Stimulated activated CD8-positive, alpha-beta memory T cell treated with anti-CD3 and anti-CD28 coated beads, Interleukin-7, amount 100 ng/mL, for 1 hour (primary cell): Measurements from ENCODE around the gene PROB1.
"Not testable (repeated sequence)": the region's sequence is repeated elsewhere in the genome, so short reads cannot be mapped to it uniquely, and the experiment has no call there.

Source experiments
- DNase-seq, 2 donors: peaks; one replicate each; pipeline ENCODE4 v3.0.0-alpha.2; 2020; ENCODE audit warnings: low read depth in 2 of 2

The PROB1 gene

DNA sequence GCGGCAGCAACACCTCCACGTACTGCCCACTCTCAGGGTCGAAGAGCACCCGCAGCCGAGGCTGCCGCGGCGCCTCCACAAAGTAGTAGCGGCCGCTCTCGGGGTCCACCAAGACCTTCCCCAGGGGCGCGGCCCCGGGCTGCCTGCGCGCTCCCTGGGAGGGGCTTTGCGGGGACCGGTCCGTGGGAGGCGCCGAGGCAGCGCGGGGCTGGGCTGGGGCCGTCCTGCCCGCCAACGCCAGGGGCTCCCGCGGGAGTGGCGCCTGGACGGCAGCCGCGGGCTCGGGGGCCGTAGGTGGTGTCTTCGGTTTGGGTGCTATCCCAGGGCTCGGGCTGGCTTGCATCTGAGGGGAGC, 2.6 kb downstream of the PROB1 start:
- DNase-seq = no peak

DNA sequence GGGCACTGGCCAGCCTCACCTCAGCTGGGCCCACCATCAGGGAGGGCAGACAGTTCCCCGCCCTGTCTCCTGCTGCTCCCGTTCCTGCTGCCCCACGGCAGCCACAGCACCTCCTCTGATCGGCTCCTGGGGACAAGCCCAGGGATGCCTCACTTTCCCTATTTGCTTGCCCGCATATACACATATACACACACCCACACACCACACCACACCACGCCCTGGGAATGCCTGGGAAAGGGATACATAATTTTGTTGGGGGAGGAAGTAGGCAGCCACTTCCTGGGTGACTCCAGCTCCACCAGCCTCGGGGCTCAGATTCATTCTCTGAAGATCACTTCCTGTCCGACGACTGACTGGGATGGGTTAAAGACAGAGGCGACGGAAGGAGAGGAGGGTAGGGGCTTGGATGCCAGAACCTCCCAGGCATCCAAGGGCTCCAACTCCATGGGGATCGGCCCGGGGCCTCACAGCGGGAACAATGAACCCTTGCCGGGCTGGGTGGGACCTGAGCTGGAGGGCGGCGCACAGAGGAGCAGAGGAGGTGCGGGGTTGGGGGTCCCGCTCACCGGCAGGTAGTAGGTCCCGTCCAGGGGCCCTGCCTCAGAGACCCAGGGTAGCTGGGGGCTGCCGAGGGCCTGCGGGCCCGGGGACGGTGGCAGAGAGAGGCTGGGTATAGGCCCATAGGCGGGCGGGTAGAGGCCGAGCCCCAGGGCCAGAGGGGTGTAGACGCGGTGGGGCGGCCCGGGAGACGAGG, 3.2 kb downstream of the PROB1 start:
- no peak for DNase-seq

DNA sequence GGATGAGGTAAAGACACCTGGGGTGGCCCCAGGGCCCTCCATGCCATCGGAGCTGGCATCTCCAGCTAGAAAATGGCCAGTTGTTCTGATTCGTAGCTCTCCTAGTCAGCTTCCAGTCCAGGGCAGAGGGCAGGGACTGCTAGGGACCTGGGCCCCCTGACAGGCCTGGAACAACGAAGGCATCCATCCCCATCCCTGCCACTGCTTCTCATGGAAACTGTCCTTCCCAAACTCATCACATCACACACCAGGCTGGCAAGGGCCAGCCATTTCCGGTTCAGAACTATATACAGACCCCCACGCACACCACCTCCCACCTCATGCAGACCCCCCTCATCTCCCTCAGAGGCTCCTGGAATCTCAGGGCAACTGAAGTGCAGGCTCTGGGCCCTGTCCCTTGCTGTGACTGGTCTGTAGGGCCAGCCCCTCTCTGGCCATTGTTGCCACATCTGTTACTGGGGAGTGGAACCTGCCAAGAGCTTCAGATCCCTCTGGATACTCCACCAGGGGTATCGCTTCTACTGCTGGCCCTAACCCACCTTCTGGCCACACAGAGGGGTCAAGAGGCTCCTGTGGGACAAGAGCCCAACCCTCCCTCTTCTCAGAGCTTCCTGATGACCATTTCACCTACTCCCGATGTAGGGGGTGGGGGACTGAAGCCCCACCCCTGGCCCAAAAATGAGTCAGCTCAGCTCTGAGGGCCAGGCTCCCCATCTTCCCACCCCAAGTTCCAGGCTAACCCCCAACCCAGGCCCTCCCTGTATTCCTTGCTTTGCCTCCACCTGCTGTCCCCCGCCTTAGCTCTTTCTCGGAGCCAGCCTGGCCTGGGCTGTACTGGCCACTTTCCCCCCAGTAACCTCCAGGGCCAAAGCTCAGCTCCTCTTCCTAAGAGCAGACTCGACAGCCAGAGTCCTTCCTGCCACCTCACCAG, 4.0 kb downstream of the PROB1 start:
- no peak for DNase-seq

DNA sequence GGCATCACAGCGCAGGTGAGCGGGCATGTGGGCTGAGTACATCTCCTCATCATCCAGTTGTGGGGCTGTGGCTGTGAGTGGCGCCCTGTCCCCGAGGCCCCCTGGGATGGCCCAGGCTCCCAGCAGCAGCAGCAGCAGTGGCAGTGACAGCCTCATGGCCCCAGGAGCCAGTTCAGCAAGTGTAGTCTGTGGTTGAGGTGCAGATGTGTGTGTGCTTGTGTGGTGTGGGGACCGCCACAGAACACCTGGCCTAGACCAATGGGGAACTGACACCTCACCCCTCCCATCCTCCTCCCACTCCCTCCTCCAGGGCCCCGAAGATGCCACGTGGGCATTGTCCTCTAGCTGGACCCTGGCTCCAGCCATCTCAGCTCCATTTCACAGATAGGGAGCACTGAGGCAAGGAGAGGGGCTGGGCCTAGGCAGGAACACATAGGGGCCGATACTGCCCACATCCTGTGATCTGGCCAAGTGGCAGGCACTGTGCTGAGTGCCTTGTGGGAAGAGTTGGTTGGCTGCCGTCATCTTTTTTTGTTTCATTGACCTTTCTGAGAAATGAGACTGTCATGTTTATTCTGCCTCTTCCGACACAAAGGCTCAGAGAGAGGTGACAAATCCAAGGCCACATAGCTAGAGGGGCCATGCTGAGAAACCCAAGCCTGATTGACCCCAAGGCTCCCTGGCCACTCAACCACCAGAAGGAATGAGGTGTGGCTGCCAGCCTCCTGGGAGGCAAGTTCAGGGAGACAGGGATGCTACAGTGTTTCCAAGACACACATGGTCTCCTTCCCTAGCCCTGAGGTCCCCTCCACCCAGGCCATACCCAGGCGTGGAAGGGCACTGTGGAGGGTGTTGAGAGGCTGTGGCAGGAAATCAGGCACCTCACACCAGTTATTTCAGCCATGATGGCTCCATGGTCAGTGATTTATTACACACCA, 4.9 kb downstream of the PROB1 start, which contains the start of gene MZB1:
MZB1 (minus strand) TSS at position 213 of the 938 bp plus-strand sequence; CDS start at position 156, 57 bp downstream.
- DNase-seq = peak in 1 of 2 donors; percentile 24

DNA sequence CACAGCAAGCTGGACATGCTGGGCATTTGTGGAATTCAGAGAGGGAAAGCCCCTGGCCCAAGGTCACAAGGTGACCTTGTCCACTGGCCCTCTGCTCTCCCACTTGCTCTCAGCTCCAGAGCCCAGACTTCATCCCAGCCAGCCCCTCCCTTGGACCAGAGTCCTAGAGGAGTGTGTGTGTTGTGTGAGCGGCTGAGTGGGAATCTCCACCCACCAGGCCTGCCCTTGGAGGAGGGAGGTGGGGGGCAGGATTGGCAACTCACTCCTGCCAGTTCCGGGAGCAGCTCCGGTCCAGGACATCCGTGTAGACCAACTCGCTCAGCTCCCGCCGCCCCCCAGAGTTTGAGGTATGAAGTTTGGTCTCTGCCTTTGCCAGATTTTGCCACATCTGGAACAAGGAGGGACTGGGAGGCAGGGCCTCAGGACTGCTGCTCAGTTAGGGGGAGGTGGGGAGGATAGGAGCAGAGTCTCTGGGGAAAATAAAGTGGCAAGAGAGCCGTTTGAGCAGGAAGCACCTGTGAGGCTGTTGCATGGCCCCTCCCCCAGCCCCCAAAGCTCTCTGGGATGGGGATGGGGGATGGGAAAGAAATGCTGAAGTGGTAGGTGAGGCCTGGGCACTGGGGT, 6.6 kb downstream of the PROB1 start:
- no peak for DNase-seq

DNA sequence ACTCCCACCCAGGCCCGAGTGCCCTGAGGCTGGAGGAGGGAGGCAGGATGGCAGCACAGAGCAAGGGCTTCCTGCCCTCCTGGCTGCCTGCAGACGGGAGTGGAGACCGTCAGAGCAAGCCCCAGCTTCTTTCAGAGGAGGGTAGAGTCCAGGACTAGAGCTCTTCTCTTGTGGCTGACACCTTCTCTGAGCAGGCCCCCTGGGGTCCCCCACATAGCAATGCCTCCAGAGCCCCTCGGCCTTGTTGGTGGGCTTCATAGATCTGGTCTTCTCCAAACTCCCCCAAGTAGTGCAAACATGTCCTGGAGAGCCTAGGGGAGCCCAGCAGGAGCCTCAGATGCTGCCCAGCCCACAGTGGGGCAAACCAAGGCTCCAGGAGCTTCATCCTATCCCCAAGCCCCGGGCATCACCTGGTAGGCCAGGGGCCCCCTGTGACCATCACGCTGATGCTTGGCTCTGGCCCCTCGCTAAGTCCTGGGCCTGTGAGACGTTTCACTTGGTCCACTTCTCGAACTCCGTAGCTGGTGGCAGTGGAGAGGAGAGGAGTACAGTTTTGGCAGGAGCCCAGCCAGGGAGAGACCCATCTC, 7.2 kb downstream of the PROB1 start:
- no peak for DNase-seq

DNA sequence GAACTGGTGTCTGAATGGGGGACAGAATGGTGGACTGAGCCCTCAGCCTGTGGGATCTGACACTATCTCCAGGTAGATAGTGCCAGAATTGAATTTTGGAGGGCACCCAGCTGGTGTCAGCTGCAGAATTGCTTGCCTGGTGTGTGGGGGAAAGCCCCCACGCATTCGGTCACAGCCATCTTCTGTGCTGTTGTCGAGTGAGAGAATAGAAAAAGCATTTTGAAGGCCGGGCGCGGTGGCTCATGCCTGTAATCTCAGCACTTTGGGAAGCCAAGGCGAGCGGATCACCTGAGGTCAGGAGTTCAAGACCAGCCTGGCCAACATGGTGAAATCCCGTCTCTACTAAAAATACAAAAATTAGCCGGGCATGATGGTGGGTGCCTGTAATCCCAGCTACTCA, 7.9 kb downstream of the PROB1 start:
- not testable (repeated sequence) for DNase-seq

DNA sequence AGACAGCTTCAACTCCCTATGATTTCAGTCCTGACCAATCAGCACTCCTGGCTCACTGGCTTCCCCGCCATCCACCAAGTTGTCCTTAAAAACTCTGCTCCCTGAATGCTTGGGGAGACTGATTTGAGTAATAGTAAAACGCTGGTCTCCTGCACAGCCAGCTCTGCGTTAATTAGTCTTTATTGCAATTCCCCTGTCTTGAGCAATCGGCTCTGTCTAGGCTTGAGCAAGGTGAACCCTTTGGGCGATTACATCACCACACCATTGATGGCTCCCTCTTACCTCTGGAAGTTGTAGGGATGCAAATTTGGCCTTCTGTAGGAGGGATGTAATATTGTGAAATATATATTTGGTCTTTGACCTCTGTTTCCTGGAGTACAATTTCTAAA, 8.9 kb downstream of the PROB1 start:
- no peak for DNase-seq

DNA sequence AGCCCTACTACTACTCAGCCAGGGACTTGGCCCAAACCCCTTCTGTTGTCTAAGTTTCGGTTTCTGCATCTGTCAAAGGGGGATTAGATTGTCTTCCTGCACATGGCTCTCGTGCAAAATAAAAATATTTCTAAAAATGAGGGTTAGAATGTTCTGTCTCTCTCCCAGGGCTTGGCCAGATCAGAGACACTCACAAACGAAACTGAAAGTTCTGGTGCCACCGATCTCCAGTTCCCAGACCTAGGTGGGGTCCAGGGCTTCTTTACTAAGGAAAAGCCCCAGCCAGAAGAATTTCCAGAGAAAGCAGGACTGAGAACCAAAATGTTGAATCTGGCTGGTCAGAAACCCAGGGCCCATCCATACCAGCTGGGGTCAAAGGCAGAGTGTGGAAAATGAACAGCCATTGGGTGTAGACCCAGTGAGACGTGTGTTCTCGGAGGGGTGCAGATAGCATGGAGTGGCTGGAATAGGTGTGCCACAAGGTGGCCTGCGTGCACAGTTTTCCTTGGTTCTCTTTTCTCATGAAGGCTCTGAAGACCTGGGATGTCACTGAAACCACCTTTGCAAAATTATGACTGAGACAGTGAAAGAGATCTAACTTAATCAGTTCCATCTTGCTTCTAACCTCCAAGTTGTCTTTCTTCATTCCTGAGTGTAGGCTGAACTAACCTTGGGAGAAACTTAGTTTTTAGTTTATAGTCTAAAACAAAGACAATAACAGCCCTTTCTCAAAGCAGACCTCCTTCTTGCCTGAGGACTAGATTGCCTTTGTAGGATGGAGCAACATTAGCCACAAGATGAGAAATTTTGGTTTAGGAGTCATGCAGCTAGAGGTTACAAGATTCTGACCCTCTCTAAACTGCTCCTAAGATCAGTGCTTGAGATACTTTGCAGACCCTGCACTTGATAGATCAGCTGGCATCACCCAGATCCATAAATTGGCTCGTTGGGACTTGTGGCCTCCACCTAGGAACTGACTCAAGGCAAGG, 9.5 kb downstream of the PROB1 start:
- DNase-seq = no peak

DNA sequence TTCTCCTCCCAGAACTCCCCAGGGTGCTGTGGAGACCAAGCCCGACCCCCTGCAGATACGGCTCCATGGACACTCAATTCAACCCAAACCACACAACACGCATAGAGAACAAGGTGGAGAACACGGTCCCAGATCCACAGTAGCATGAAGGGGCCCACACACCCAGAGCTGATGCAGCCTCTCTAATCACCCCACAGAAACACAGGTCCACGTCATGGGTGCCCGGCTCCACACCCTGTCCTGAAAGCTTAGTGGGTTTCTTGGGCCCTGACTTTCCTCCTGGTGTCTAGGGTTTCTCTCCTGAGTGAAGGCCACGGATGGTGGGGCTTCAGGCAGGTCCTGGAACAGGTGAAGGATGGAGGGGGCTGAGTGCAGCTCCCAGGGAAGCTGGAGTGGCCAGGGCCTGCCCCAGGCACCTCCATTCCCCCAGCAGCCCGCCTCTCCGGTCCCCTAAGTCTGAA, 10.3 kb downstream of the PROB1 start:
- DNase-seq = no peak

DNA sequence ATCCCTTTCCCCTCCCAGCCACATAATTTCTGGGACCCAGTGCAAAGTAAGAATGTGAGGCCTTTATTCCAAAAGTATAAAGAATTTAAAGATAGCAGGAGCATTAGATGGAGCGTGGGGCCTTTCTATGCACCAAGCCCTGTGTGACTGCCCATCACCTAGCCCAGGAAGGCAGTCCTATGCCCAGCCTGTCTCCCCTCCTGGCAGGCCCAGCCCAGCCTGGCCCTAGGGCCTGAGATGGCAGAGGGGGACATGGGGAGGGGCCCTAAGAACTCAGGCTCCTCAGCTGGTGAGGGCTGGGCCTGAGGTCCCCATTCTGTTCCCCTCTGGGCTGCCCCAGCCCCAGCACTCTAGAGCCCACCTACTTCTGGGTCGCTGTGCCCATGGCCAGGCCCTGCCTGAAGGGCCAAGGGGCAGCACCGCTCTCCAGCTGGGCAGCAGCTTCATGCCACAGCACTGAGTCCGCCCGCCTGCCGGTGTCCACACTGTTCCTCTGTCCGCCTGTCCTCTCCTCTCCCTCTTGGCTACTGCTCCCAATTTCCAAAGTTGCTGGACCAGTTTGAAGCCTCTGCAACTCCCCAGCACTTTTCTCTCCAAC, 10.8 kb downstream of the PROB1 start:
- no peak for DNase-seq

DNA sequence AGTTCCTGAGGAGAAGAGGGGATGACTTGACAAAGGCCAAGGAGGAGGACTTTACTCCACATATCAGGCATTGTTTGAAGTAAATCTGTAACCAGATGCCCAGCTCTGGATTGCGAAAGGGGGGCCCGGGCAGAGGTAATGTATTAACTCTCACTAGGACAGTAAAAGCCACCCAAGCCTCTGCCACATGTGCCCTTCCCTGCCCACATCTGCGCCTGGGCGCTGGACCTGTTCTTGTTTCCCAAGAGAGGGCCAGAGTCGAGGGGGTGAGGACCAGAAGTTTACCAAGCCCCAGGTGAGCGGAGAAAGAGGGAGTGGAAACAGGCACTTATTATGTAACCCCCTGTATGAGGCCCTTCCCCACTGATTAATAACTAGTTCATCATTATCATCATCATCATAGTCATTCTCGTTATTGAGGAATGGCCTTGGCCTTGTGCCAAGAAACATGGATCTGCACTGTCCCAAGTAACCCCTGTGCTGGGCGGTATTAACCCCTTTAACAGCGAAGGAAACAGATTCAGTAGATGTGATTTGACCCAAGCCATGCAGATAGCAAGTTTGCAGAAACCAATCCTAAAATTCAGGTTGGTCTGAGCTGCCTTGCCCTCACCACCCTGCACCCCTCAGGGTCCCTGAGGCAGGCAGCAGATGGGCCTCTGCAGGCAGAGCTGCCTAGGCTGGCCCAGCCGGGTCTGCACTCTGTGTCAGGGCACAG, 11.5 kb downstream of the PROB1 start, which contains the start of gene SLC23A1:
SLC23A1 (minus strand) TSS at position 23 of the 718 bp plus-strand sequence. CDS start 44 bp downstream, outside the sequence.
- no peak for DNase-seq

DNA sequence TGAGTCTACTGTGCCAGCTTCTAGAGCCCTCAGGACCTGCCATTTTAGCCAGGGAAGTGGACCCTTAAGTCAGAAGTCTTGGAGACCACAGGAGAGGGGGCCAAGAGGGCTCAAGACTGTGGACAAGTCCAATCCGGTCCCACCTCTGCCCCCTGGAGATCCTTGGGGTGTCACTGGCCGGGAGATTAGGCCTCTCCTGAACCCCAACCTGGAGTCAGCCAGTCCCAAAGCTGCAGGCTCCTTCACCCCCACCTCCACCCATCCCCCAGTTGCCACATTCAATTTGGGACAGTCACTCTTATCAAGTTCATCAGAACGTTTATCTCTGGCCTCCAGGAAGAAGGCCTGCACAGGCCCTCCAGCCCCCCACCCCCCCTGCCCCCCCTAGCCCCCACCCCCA, 12.1 kb downstream of the PROB1 start:
- DNase-seq = no peak

DNA sequence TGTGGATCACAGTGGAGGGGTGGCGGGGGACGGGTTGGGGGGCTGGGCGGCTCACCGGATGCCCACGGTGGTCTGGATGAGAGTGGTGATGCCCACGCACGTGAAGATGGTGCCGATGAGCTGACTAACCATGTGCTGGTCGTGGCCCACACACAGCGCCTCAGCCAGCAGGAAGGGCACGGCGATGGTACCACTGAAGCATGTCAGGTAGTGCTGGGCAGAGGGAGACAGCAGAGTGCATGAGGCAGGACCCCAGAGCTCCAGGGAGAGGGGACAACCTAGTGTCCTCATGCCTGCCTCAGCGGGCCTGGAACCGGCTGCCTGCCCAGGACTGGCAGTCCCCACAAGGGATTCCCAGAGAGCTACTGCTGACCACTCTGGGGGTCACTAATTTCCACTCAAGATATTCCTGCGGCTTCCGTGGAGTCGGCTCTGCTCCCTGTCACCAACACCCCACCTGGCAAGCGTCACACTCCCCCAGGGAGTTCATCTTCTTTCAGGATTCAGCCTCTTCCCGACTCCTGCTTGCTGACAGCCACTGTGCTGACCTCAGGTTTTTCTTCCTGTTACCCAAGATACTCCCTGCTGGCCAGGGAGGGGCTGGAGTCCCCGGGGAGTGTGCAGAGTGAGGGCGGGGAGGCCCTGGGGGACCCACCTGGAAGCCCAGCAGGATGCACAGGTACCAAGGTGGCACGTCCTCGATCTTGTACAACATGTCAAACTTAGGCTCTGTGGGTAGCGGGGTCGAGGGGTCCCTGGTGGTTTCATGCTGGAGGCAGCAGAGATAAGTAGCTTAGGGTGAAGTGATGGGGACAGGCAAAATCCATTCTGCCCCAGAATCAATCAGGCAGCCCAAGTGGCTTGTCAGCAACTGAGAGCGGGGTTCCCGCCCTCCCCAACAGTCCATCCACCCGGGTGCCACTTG, 12.8 kb downstream of the PROB1 start:
- no peak for DNase-seq

DNA sequence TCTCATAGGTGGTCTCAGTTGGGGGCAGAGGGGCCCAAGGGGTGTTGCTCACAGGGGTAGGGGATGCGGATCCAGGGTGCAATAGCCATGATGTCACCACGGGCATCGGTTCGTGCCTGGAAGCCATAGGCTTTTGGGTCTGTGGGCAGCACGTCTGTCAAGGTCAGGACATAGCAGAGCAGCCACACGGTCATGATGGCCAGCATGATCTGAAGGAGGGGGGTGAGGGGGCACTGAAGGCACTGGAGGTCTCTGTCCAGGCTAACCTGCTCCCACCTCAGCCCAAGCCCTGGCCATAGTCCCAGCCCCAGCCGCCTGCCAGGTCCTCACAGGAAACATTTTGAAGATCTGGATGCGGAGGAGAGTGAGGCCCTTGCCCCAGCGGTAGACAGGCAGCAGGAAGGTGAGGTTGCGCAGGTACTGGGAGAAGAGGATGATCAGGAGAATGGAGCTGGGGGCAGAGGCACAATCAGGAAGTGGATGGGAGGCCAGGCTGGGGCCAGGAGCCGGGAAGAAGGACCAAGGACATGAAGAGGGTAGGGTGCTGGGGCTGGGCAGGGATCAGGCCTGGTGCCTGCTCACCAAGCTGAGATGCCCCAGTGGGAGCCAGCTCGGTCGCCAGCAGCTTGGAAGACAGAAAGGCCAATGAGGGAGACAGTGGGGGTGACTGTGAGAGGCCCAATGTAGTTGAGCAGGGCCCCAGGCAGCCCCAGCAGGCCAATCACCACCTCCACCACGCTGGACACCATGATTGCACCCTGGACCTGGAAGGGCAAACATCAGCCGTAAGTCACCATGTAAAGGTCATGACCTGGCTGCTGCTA, 15.1 kb downstream of the PROB1 start:
- no peak for DNase-seq

DNA sequence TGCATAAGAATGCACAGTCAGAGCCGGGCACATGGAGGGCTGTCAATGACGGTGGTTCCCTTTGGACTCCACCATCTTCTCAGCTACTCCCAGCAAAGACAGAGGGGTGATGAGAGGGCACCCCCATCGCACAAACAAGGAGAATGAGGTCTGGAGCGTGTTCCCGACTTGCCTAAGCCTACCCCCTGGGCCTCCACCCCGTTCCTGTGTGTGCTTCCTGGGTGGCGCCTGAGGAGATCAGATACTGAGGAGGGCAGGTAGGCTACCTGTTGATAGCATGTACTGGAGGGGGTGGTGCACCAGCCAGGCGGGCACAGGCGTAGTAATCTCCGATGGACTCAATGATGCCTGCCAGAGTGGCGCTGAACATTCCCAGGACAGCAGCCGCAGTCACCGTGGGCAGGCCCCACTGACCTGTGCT, 16.0 kb downstream of the PROB1 start:
- DNase-seq = no peak
